Measurements from ENCODE around the gene TFEB. TPM values are rescaled to one million over a fixed set of nuclear protein-coding genes. Genes with fewer than 3 reads are reported as not detected.

Gene TFEB
- total and polyA plus RNA-seq, 7 donors = 16.1 to 65.2 (median 40.9) TPM

DNA sequence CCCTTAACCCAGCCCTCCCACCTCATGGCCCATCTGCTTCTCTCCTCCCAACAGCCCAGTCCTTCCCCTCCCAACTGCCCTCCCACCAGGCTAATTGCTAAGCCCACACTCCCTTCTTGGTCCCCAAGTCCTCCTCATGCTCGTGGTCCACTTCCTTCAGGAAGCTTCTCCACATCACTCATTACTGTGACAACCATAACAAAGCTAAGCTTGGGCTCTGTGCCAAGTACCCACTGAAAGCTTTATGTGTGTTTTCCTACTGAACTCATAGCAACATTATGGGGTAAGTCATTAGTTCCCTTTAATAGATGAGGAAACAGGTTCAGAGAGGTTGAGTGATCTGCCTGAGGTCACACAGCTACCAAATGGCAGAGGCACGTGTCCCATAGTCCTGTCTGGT, 28.1 kb upstream of the TFEB start:
- intact Hi-C loops (cut with DNase I) = no loop called here
- Histone ChIP-seq H3K36me3 (ENCODE audit: insufficient read depth in 1 of 2, low read depth in 1 of 2) (no peaks in the 10 kb centered on the region), H3K9me3 (no peaks in the 10 kb centered on the region), H3K4me1 (no peaks in the 10 kb centered on the region), H3K4me3 (no peak overlapping the region), H3K27ac (no peak overlapping the region), H3K27me3 (ENCODE audit: insufficient read depth in 3 of 3, low read length in 2 of 3) (no peaks in the 10 kb centered on the region)
- no peak for DNase-seq
- 32 to 40% (median 39%) methylated on average over 2 of the region's 2 CpGs for WGBS, 3 donors
- TF ChIP-seq, protein P1, sequence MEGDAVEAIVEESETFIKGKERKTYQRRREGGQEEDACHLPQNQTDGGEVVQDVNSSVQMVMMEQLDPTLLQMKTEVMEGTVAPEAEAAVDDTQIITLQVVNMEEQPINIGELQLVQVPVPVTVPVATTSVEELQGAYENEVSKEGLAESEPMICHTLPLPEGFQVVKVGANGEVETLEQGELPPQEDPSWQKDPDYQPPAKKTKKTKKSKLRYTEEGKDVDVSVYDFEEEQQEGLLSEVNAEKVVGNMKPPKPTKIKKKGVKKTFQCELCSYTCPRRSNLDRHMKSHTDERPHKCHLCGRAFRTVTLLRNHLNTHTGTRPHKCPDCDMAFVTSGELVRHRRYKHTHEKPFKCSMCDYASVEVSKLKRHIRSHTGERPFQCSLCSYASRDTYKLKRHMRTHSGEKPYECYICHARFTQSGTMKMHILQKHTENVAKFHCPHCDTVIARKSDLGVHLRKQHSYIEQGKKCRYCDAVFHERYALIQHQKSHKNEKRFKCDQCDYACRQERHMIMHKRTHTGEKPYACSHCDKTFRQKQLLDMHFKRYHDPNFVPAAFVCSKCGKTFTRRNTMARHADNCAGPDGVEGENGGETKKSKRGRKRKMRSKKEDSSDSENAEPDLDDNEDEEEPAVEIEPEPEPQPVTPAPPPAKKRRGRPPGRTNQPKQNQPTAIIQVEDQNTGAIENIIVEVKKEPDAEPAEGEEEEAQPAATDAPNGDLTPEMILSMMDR (IDR thresholded peaks at IDR 0.05) = no peak
- no peak for ATAC-seq

DNA sequence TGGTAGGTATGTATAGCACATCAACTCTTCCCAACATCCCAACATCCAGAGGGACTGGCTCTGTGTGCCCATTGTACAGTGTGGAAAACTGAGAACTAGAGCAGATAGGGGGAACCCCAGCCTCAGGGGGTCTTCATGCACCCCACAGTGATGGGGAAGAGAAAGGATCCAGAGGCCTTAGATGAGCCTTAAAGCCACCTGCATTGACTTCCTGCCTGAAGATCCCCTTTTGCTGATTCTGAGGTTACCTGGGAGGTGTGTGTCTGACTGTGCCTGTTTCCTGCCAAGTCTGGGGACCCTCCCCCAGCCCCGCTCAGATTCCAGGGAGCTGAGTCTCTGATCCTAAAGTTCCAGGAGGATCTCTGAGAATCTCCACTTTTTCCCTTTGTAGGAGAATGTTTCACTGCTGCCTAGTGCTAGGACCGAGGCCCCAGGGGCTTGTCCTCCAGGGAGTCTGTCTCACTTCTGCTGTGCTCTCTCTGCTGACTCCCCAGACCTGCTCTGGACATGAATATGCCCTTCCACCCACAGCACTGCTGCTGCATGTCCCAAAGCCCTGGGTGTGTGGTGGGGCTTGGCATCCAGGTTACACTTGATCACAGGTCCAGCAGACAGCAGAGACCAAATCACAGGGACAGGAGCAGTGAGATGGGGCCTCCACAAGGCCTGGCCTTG, 24.6 kb upstream of the TFEB start:
- DNase-seq (no peak), ATAC-seq (no peak)
- Histone ChIP-seq H3K4me3 (no peak overlapping the region), H3K36me3 (ENCODE audit: insufficient read depth in 1 of 2, low read depth in 1 of 2) (no peaks in the 10 kb centered on the region), H3K27me3 (ENCODE audit: insufficient read depth in 3 of 3, low read length in 2 of 3) (no peaks in the 10 kb centered on the region), H3K27ac (no peak overlapping the region), H3K9me3 (no peaks in the 10 kb centered on the region), H3K4me1 (peaks cover 3% of the 10 kb centered on the region)
- TF ChIP-seq, protein P1 (IDR thresholded peaks at IDR 0.05) = no peak
- intact Hi-C loops (cut with DNase I) = no loop called here
- WGBS, 3 donors = 73 to 90% (median 85%) methylated on average over 2 of the region's 2 CpGs

DNA sequence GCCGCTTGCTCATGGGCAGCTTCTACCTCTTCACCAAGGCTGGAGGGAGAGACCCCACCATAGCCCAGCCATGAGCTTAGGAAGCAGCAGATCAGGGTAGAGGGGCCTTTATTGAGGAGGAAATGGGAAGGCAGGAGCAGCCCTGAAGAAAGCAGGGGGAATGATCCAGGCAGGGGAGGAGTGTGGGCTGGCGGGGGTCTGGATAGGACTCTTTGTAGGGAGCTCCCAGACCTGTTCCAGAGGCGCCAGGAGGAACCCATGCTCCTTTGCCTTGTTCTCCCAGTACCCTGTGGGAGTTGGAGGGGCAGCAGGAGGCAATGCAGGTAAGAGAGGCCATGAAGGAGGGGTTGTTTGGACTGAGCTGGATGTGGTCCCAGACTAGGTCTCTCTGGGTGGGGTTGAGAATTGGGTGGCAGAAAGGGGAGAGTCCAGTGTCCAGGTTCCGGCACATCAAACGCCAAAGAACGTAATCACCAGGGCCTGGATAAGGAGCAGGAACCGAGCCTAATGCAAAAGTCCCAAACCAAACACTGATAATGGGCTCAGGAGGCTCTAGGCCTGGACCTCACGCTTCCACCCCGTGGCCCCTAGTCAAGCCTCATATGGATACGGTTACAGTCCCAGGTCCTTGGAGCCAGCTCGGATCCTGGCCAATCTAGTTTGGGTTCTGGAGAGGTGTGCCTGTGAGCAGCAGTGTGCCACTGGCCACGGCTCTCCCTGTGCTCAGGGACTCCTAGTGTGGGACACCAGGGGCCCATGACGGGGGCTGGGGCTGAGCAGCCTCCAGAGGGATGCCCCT, 23.9 kb upstream of the TFEB start:
- no peaks in the 10 kb centered on the region for H3K9me3 ChIP-seq
- H3K36me3 ChIP-seq (ENCODE audit: insufficient read depth in 1 of 2, low read depth in 1 of 2) = no peaks in the 10 kb centered on the region
- H3K4me3 ChIP-seq = no peak overlapping the region
- 88 to 90% (median 89%) methylated on average over 13 of the region's 13 CpGs for WGBS, 3 donors
- intact Hi-C loops (cut with DNase I) = no loop called here
- no peak overlapping the region for H3K27ac ChIP-seq
- TF ChIP-seq, protein P1 (IDR thresholded peaks at IDR 0.05) = no peak
- ATAC-seq (no peak), DNase-seq (no peak)
- H3K27me3 ChIP-seq (ENCODE audit: insufficient read depth in 3 of 3, low read length in 2 of 3) = no peaks in the 10 kb centered on the region
- H3K4me1 ChIP-seq = peaks cover 3% of the 10 kb centered on the region

DNA sequence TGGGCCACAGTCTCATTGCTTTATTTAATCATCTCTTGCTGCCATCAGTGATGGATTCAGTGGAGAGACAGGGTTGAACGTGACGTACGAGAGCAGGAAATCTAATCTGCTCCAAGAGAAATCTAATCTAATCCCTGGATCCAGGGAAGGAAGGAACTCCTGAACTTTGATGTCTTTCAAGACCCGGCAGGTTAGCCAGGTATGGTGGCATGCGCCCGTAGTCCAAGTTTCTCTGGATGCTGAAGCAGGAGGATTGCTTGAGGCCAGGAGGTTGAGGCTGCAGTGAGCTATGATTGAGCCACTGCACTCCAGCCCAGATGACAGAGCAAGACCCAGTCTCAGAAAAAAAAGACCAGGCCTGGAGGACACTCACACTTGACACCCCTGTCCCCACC, 23.2 kb upstream of the TFEB start:
- peaks cover 3% of the 10 kb centered on the region for H3K4me1 ChIP-seq
- intact Hi-C loops (cut with DNase I) = no loop called here
- WGBS, 3 donors = 77 to 86% (median 84%) methylated on average over 6 of the region's 6 CpGs
- H3K27me3 ChIP-seq (ENCODE audit: insufficient read depth in 3 of 3, low read length in 2 of 3) = no peaks in the 10 kb centered on the region
- no peak for DNase-seq
- TF ChIP-seq, protein P1 (IDR thresholded peaks at IDR 0.05) = no peak
- no peaks in the 10 kb centered on the region for H3K9me3 ChIP-seq
- H3K4me3 ChIP-seq = no peak overlapping the region
- H3K27ac ChIP-seq = no peak overlapping the region
- no peaks in the 10 kb centered on the region for H3K36me3 ChIP-seq (ENCODE audit: insufficient read depth in 1 of 2, low read depth in 1 of 2)
- no peak for ATAC-seq

All from psoas muscle (tissue), 8 donors.